Fibroblast of the conjunctiva (primary cell): Measurements from ENCODE around the gene GLB1L3.
"Not testable (repeated sequence)": the region's sequence is repeated elsewhere in the genome, so short reads cannot be mapped to it uniquely, and the experiment has no call there.

Source experiments
- DNase-seq: peaks from one replicate; pipeline ENCODE4 v3.0.0-alpha.2; 2010; ENCODE audit warnings: low read depth

GLB1L3 gene

GRCh38 chr11:134317103-134317502 is 40.9 kb downstream of the GLB1L3 start:
- no peak for DNase-seq

- not testable (repeated sequence) for DNase-seq
Observed at GRCh38 chr11:134321373-134321772, 45.2 kb downstream of the GLB1L3 start.

- no peak for DNase-seq
Observed at GRCh38 chr11:134322553-134322952, 46.4 kb downstream of the GLB1L3 start.

GRCh38 chr11:134328433-134328832 is 52.3 kb downstream of the GLB1L3 start:
- no peak for DNase-seq

GRCh38 chr11:134330611-134331353 is 54.6 kb downstream of the GLB1L3 start:
- DNase-seq = no peak

GRCh38 chr11:134331354-134332188 is 55.4 kb downstream of the GLB1L3 start, which contains the start of gene GLB1L2:
Gene GLB1L2, plus strand, starts transcription at chr11:134331988. Its CDS starts 74 bp downstream, at chr11:134332062.
- DNase-seq = no peak

- no peak for DNase-seq
Observed at GRCh38 chr11:134332189-134332631, 56.0 kb downstream of the GLB1L3 start.

GRCh38 chr11:134332782-134333181 is 56.6 kb downstream of the GLB1L3 start:
- DNase-seq = no peak

GRCh38 chr11:134333312-134333711 is 57.1 kb downstream of the GLB1L3 start:
- no peak for DNase-seq

- no peak for DNase-seq
Observed at GRCh38 chr11:134333946-134334345, 57.8 kb downstream of the GLB1L3 start.

GRCh38 chr11:134334796-134335571 is 58.8 kb downstream of the GLB1L3 start:
- no peak for DNase-seq

- DNase-seq = no peak
Observed at GRCh38 chr11:134337051-134337450, 60.9 kb downstream of the GLB1L3 start.

- DNase-seq = no peak
Observed at GRCh38 chr11:134338068-134338467, 61.9 kb downstream of the GLB1L3 start.

GRCh38 chr11:134338654-134339053 is 62.5 kb downstream of the GLB1L3 start:
- no peak for DNase-seq

GRCh38 chr11:134339756-134340155 is 63.6 kb downstream of the GLB1L3 start:
- no peak for DNase-seq

GRCh38 chr11:134340354-134340964 is 64.3 kb downstream of the GLB1L3 start:
- DNase-seq = no peak

GRCh38 chr11:134341805-134342571 is 65.8 kb downstream of the GLB1L3 start:
- no peak for DNase-seq

- DNase-seq = no peak
Observed at GRCh38 chr11:134342572-134343340, 66.6 kb downstream of the GLB1L3 start.

- no peak for DNase-seq
Observed at GRCh38 chr11:134343646-134344045, 67.5 kb downstream of the GLB1L3 start.
